ENCODE data around the gene ACAP1.
"Not testable (repeated sequence)": the region's sequence is repeated elsewhere in the genome, so short reads cannot be mapped to it uniquely, and the experiment has no call there.

Gene ACAP1

GRCh38 chr17:7329374-7329996, 6.8 kb upstream of the ACAP1 start:
- in situ Hi-C loops (cut with MboI; ENCODE audit: low sequenced_read_pairs, unreplicated experiment), result no loop called here
- no peak for TF ChIP-seq CTCF (IDR thresholded peaks at IDR 0.05; ENCODE audit: borderline replicate concordance, control extremely low read depth, extremely low read depth, insufficient read depth, missing control alignments)
- DNase-seq (ENCODE audit: low spot score), result peak; percentile 96

- peak; percentile 91 for DNase-seq (ENCODE audit: low spot score)
- no peak for TF ChIP-seq CTCF (IDR thresholded peaks at IDR 0.05; ENCODE audit: borderline replicate concordance, control extremely low read depth, extremely low read depth, insufficient read depth, missing control alignments)
- in situ Hi-C loops (cut with MboI; ENCODE audit: low sequenced_read_pairs, unreplicated experiment), result no loop called here
These were observed 6.2 kb upstream of the ACAP1 start for GRCh38 chr17:7329997-7330637.

- DNase-seq (ENCODE audit: low spot score), result no peak
- TF ChIP-seq CTCF (IDR thresholded peaks at IDR 0.05; ENCODE audit: borderline replicate concordance, control extremely low read depth, extremely low read depth, insufficient read depth, missing control alignments), result no peak
- in situ Hi-C loops (cut with MboI; ENCODE audit: low sequenced_read_pairs, unreplicated experiment), result no loop called here
These were observed 5.7 kb upstream of the ACAP1 start for GRCh38 chr17:7330638-7331015.

GRCh38 chr17:7332111-7332510, 4.2 kb upstream of the ACAP1 start:
- no peak for DNase-seq (ENCODE audit: low spot score)
- in situ Hi-C loops (cut with MboI; ENCODE audit: low sequenced_read_pairs, unreplicated experiment), result no loop called here
- no peak for TF ChIP-seq CTCF (IDR thresholded peaks at IDR 0.05; ENCODE audit: borderline replicate concordance, control extremely low read depth, extremely low read depth, insufficient read depth, missing control alignments)

GRCh38 chr17:7332600-7333069, 3.7 kb upstream of the ACAP1 start:
- DNase-seq (ENCODE audit: low spot score); in situ Hi-C loops (cut with MboI; ENCODE audit: low sequenced_read_pairs, unreplicated experiment): not testable (repeated sequence)

- in situ Hi-C loops (cut with MboI; ENCODE audit: low sequenced_read_pairs, unreplicated experiment), result no loop called here
These were observed 1.3 kb upstream of the ACAP1 start for GRCh38 chr17:7334938-7335538.

GRCh38 chr17:7335765-7336164, 564 bp upstream of the ACAP1 start:
- DNase-seq (ENCODE audit: low spot score); in situ Hi-C loops (cut with MboI; ENCODE audit: low sequenced_read_pairs, unreplicated experiment): not testable (repeated sequence)

More at GRCh38 chr17:7334938-7335538, 1.3 kb upstream of the ACAP1 start:
- no peak for DNase-seq (ENCODE audit: low spot score)
- no peak for TF ChIP-seq CTCF (IDR thresholded peaks at IDR 0.05; ENCODE audit: borderline replicate concordance, control extremely low read depth, extremely low read depth, insufficient read depth, missing control alignments)

- in situ Hi-C loops (cut with MboI; ENCODE audit: low sequenced_read_pairs, unreplicated experiment); DNase-seq (ENCODE audit: low spot score): not testable (repeated sequence)
These were observed 1.3 kb downstream of the ACAP1 start for GRCh38 chr17:7337600-7337999.
